COR-L47 (cell line): ENCODE data around the gene BSG.
"Not testable (repeated sequence)": the region's sequence is repeated elsewhere in the genome, so short reads cannot be mapped to it uniquely, and the experiment has no call there.

Experiments used
- DNase-seq: peaks from one replicate; lab custom pipeline; 2025; lab: John Stamatoyannopoulos, UW

The BSG gene

GRCh38 chr19:588093-588740, 15.8 kb downstream of the BSG start:
- DNase-seq = peak; percentile 93

GRCh38 chr19:588741-589692, 16.6 kb downstream of the BSG start:
- DNase-seq = peak; percentile 63

- DNase-seq = no peak
Measured at GRCh38 chr19:589693-590395, 17.4 kb downstream of the BSG start, which contains the start of gene HCN2. Gene HCN2, plus strand, starts transcription at chr19:589881. Its CDS starts 65 bp downstream, at chr19:589946.

GRCh38 chr19:590396-590745, 18.0 kb downstream of the BSG start:
- DNase-seq = peak; percentile 34

- DNase-seq = no peak
Measured at GRCh38 chr19:590750-591098, 18.3 kb downstream of the BSG start.

- no peak for DNase-seq
Measured at GRCh38 chr19:591099-591958, 18.9 kb downstream of the BSG start.

- no peak for DNase-seq
Measured at GRCh38 chr19:592101-592500, 19.7 kb downstream of the BSG start.

- no peak for DNase-seq
Measured at GRCh38 chr19:593055-593454, 20.7 kb downstream of the BSG start.

- no peak for DNase-seq
Measured at GRCh38 chr19:593505-593904, 21.1 kb downstream of the BSG start.

- no peak for DNase-seq
Measured at GRCh38 chr19:594265-594870, 22.0 kb downstream of the BSG start.

GRCh38 chr19:595326-596262, 23.2 kb downstream of the BSG start:
- DNase-seq = no peak

- DNase-seq = no peak
Measured at GRCh38 chr19:596263-596655, 23.9 kb downstream of the BSG start.

GRCh38 chr19:597406-598315, 25.3 kb downstream of the BSG start:
- DNase-seq = no peak

- DNase-seq = no peak
Measured at GRCh38 chr19:601310-601709, 28.9 kb downstream of the BSG start.

GRCh38 chr19:601790-602189, 29.4 kb downstream of the BSG start:
- DNase-seq = no peak

GRCh38 chr19:602391-603301, 30.2 kb downstream of the BSG start:
- DNase-seq = no peak

GRCh38 chr19:603302-603639, 30.9 kb downstream of the BSG start:
- DNase-seq = not testable (repeated sequence)

- DNase-seq = not testable (repeated sequence)
Measured at GRCh38 chr19:603779-604178, 31.4 kb downstream of the BSG start.
